GM23338 (cell line): Measurements from ENCODE around the gene FHIT.

ENCODE experiments used
- CREB1 ChIP-seq: fragments of 250-450 bp; sonication (Bioruptor Pico); IDR thresholded peaks from 2 replicates; pipeline ENCODE4 v1.5.0; 2020; ENCODE audit warnings: low read depth, mild to moderate bottlenecking, moderate library complexity
- CTCF ChIP-seq, 2 experiments: fragments of 200-600 bp in 1 of 2; sonication (generic) in 1 of 2; conservative IDR thresholded peaks; 2 replicates each; pipeline versions ENCODE4 v1.5.1 to v1.6.1; 2016 to 2017; ENCODE audit warnings: antibody characterized with exemption in 2 of 2, low read depth in 2 of 2, mild to moderate bottlenecking in 2 of 2, moderate library complexity in 1 of 2
- ETS1 ChIP-seq: IDR thresholded peaks from 2 replicates; pipeline ENCODE4 v1.6.1; 2016; ENCODE audit warnings: antibody characterized with exemption
- EZH2 ChIP-seq: fragments of 200-600 bp; sonication (generic); IDR thresholded peaks from one replicate; pipeline ENCODE4 v1.8.0; 2017; ENCODE audit warnings: antibody characterized with exemption, mild to moderate bottlenecking, low read depth; ENCODE audit not compliant: unreplicated experiment
- EZH2phosphoT487 ChIP-seq: fragments of 200-600 bp; sonication (generic); IDR thresholded peaks from one replicate; pipeline ENCODE4 v1.8.1; 2018; ENCODE audit warnings: antibody characterized with exemption; ENCODE audit not compliant: unreplicated experiment
- JUNB ChIP-seq: IDR thresholded peaks from one replicate; pipeline ENCODE4 v1.6.1; 2016; ENCODE audit warnings: antibody characterized with exemption; ENCODE audit not compliant: unreplicated experiment
- POLR2AphosphoS5 ChIP-seq: IDR thresholded peaks from 2 replicates; pipeline ENCODE4 v1.6.1; 2016; ENCODE audit warnings: antibody characterized with exemption, low read depth
- REST ChIP-seq: IDR thresholded peaks from one replicate; pipeline ENCODE4 v1.6.1; 2018; ENCODE audit warnings: antibody characterized with exemption; ENCODE audit not compliant: unreplicated experiment
- STAT1 ChIP-seq: IDR thresholded peaks from one replicate; pipeline ENCODE4 v1.6.1; 2016; ENCODE audit warnings: antibody characterized with exemption; ENCODE audit not compliant: unreplicated experiment
- ZNF114 ChIP-seq: fragments of 250-450 bp; sonication (Bioruptor Pico); IDR thresholded peaks from 2 replicates; pipeline ENCODE4 v1.5.0; 2020; ENCODE audit warnings: mild to moderate bottlenecking, moderate library complexity
- ZNF331 ChIP-seq: fragments of 250-450 bp; sonication (Bioruptor Pico); IDR thresholded peaks from 2 replicates; pipeline ENCODE4 v1.5.0; 2020; ENCODE audit warnings: low read depth, mild to moderate bottlenecking, moderate library complexity

GRCh38 chr3:59913645-59914044, 1337.6 kb downstream of the FHIT start:
- TF ChIP-seq CTCF (conservative IDR thresholded peaks at IDR 0.05; ENCODE audit: low read depth in 2 of 2): no peak
- TF ChIP-seq REST: no peak
- no peak for TF ChIP-seq EZH2
- no peak for TF ChIP-seq POLR2AphosphoS5
- TF ChIP-seq ZNF331 (CRISPR knock-in tag): no peak
- TF ChIP-seq JUNB: no peak
- no peak for TF ChIP-seq EZH2phosphoT487
- TF ChIP-seq ZNF114 (CRISPR knock-in tag): no peak
- no peak for TF ChIP-seq CREB1
- TF ChIP-seq STAT1: no peak
- no peak for TF ChIP-seq ETS1
